Tibial nerve (tissue), 4 donors: ENCODE measurements around the gene GNAI3. TPM values are rescaled to one million over a fixed set of nuclear protein-coding genes. Genes with fewer than 3 reads are reported as not detected.

Experiments used
- DNase-seq, 2 donors: peaks; one replicate each; pipeline ENCODE4 v3.0.0-alpha.2; 2019; ENCODE audit warnings: low spot score in 2 of 2
- H3K27ac ChIP-seq, 4 donors: fragments of 200-600 bp; sonication (generic) in 3 of 4; one replicate each; pipeline ENCODE4 v1.5.1; 2017 to 2019; ENCODE audit warnings: mild to moderate bottlenecking in 1 of 4
- H3K27me3 ChIP-seq, 2 donors: fragments of 200-600 bp; sonication (generic) in 1 of 2; one replicate each; pipeline versions ENCODE4 v1.5.1 to v1.6.0; 2017 to 2019
- H3K36me3 ChIP-seq, 3 donors: fragments of 200-600 bp; sonication (generic); one replicate each; pipeline ENCODE4 v1.5.1; 2018 to 2019
- H3K4me1 ChIP-seq, 4 donors: fragments of 200-600 bp; sonication (generic) in 3 of 4; one replicate each; pipeline ENCODE4 v1.5.1; 2017 to 2019
- H3K4me3 ChIP-seq, 4 donors: fragments of 200-600 bp; sonication (generic) in 3 of 4; one replicate each; pipeline ENCODE4 v1.5.1; 2017 to 2019; ENCODE audit warnings: mild to moderate bottlenecking in 1 of 4, moderate library complexity in 1 of 4
- H3K9me3 ChIP-seq, 4 donors: fragments of 200-600 bp; sonication (generic) in 3 of 4; one replicate each; pipeline ENCODE4 v1.5.1; 2017 to 2019
- EP300 ChIP-seq, 2 donors: sonication (generic); formaldehyde crosslinking; IDR thresholded peaks; one replicate each; pipeline ENCODE4 v1.6.1; 2017; ENCODE audit warnings: antibody characterized with exemption in 2 of 2, mild to moderate bottlenecking in 1 of 2
- POLR2A ChIP-seq, 2 donors: fragments of 450-650 bp; IDR thresholded peaks; one replicate each; pipeline ENCODE4 v1.6.1; 2017; ENCODE audit warnings: antibody characterized with exemption in 2 of 2, mild to moderate bottlenecking in 2 of 2, moderate library complexity in 2 of 2
- WGBS, 2 donors: methylation state at CpG; one replicate each; pipeline ENCODE4 v1.1.5; 2018; 5-methylcytosine and 5-hydroxymethylcytosine counted together
- total RNA-seq, 4 donors: library from RNA; depleted of rRNA; stranded (reverse); fragments of >200 nt; gene quantifications; one replicate each; pipeline ENCODE4 v1.1.0, GENCODE V29; 2016
- TF ChIP-seq, protein P1 (sequence below), 5 experiments: fragments of 200-600 bp in 3 of 5; fragments of 450-650 bp in 2 of 5; sonication (generic) in 3 of 5; IDR thresholded peaks; one replicate each; pipeline ENCODE4 v1.5.1; 2016 to 2019; ENCODE audit warnings: antibody characterized with exemption in 5 of 5, mild to moderate bottlenecking in 3 of 5, moderate library complexity in 2 of 5

GNAI3 gene
- total RNA-seq, 4 donors from 2014 or later, result 4.0 to 6.3 (median 5.1) TPM

DNA sequence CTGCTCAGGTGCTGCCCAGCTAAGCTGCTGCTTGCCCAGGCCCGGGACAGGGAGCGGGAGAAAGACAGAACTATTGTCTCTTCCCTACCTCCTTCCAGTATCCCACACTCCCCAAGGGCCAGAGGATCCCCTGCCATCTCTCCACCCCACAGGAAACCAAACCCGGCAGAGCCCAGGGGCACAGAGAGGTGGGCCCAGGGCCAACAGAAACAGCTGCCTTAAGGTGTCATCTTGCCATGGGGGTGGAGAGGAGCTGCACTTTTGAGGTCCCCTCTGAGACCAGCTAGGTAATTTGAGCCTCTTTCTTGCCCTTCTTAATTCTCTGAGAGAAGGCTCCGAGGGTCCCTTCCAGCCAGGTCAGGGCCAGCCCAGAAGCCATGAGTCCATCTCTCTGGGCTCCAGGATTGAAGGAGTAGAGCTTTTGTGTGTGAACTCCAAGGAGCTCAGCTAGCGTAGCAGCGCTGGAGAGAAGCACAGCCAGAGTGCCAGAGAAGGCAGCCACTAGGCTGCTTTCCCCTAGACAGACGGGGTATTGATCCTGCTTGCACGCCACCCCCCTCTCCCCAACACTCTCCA is 18.4 kb upstream of the GNAI3 start:
- DNase-seq, result no peak
- H3K27me3 ChIP-seq, result no peaks in the 10 kb centered on the region
- WGBS, 2 donors, result 30 to 41% methylated on average over 5 to 8 of the region's 8 CpGs
- H3K27ac ChIP-seq, result no peak overlapping the region
- H3K9me3 ChIP-seq, result no peaks in the 10 kb centered on the region
- H3K4me3 ChIP-seq, result no peak overlapping the region
- H3K36me3 ChIP-seq, result no peaks in the 10 kb centered on the region
- TF ChIP-seq EP300 (IDR thresholded peaks at IDR 0.05) (no peak), POLR2A (IDR thresholded peaks at IDR 0.05) (no peak)
- TF ChIP-seq, protein P1, sequence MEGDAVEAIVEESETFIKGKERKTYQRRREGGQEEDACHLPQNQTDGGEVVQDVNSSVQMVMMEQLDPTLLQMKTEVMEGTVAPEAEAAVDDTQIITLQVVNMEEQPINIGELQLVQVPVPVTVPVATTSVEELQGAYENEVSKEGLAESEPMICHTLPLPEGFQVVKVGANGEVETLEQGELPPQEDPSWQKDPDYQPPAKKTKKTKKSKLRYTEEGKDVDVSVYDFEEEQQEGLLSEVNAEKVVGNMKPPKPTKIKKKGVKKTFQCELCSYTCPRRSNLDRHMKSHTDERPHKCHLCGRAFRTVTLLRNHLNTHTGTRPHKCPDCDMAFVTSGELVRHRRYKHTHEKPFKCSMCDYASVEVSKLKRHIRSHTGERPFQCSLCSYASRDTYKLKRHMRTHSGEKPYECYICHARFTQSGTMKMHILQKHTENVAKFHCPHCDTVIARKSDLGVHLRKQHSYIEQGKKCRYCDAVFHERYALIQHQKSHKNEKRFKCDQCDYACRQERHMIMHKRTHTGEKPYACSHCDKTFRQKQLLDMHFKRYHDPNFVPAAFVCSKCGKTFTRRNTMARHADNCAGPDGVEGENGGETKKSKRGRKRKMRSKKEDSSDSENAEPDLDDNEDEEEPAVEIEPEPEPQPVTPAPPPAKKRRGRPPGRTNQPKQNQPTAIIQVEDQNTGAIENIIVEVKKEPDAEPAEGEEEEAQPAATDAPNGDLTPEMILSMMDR (IDR thresholded peaks at IDR 0.05), result no peak
- H3K4me1 ChIP-seq, result peaks cover 0 to 42% (median 12%) of the 10 kb centered on the region in 4 donors

DNA sequence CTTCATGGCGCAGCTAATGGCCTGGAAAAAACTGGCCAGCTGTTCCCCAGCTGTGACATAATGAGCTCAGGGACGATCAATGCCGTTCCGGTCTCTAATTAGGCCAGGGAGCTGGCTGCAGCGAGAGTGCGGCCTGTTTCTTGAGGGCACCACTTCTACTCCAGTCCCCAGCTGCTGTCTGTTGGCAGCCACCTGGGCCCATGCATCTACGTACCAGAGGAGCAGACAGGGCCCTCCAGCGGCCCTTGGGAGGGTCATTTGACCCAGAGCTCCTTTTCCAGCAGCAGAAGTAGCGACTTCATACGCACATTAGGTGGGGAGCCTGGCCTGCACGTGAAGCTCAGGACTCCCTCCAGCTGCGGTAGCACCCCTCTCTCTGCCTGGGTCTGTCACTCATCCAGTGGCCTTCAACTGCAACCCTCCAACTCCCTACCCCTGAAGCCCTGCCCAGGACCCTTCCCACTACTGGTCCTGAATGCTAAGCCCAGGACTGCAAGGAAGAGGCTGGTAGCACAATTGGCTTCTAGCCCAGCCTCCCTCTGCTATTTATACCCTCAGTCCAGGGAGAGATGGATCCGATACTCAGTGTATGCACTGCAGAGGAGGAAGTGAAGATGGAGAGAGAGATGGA is 17.8 kb upstream of the GNAI3 start:
- Histone ChIP-seq H3K27me3 (no peaks in the 10 kb centered on the region), H3K36me3 (no peaks in the 10 kb centered on the region), H3K9me3 (no peaks in the 10 kb centered on the region), H3K4me3 (no peak overlapping the region), H3K27ac (no peak overlapping the region), H3K4me1 (peaks cover 0 to 42% (median 13%) of the 10 kb centered on the region in 4 donors)
- TF ChIP-seq EP300 (IDR thresholded peaks at IDR 0.05) (no peak), POLR2A (IDR thresholded peaks at IDR 0.05) (no peak)
- TF ChIP-seq, protein P1 (IDR thresholded peaks at IDR 0.05), result no peak
- no peak for DNase-seq
- 63 to 74% methylated on average over 9 to 13 of the region's 13 CpGs for WGBS, 2 donors

DNA sequence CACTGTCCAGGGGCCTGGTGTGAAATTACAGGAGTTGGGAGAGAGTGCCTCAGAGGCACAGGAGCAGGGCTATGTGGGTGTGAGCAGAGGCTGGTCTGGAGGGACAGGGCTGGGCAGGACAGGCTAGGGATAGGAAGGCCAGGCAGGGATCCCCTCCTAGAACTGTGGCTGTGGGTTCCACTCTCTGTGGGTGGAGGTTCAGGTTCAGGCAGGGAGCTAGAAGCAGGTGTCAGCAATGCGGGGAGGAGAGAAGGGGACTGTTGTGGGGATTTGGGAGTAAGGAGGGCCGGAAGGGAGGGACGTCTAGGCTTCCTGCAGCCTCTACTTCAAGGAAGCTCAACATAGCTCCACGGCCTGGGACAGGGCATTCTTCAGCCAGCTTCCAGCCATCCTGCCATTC is 17.0 kb upstream of the GNAI3 start:
- no peak for TF ChIP-seq EP300 (IDR thresholded peaks at IDR 0.05)
- TF ChIP-seq, protein P1 (IDR thresholded peaks at IDR 0.05), result no peak
- TF ChIP-seq POLR2A (IDR thresholded peaks at IDR 0.05), result no peak
- whole genome bisulfite sequencing, 2 donors, result 68 to 83% methylated on average over 4 of the region's 4 CpGs

DNA sequence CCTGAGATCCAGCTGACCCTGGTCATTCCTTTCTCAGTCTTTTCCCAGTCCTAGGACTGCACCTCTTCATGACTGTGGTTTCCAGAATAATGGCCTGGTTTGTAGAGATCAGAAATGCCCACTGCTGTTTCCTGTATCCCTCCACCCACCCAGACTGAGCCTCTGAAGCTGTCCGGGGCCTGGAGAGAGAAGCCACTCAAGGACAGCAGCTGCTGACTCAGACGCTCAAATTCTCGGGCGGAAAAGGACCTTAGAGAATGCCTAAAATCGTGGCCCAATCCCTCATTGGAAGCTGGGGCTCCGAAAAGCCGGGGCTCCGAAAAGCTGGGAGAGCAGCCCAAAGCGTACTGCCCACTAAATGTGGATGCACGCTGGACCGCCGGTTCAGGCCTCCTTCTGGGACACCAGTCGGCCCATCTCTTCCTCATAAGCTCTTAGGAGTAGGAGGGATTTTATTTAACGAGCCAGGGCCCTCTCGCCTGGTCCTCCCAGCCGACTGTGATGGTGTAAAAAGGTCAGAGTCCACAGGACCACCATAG is 16.5 kb upstream of the GNAI3 start:
- no peaks in the 10 kb centered on the region for H3K27me3 ChIP-seq
- peaks cover 0 to 50% (median 14%) of the 10 kb centered on the region in 4 donors for H3K4me1 ChIP-seq
- peak overlapping the region in 1 of 4 donors; percentile 15 for H3K4me3 ChIP-seq
- peak overlapping the region in 1 of 4 donors; percentile 43 for H3K27ac ChIP-seq
- DNase-seq, result no peak
- H3K9me3 ChIP-seq, result no peaks in the 10 kb centered on the region
- 39 to 52% methylated on average over 11 to 16 of the region's 16 CpGs for WGBS, 2 donors
- TF ChIP-seq, protein P1 (IDR thresholded peaks at IDR 0.05), result no peak
- TF ChIP-seq POLR2A (IDR thresholded peaks at IDR 0.05), result no peak
- no peak for TF ChIP-seq EP300 (IDR thresholded peaks at IDR 0.05)
- no peaks in the 10 kb centered on the region for H3K36me3 ChIP-seq

More for the DNA sequence above, 17.0 kb upstream of the GNAI3 start:
- H3K36me3 ChIP-seq, result no peaks in the 10 kb centered on the region
- H3K4me1 ChIP-seq, result peaks cover 0 to 49% (median 14%) of the 10 kb centered on the region in 4 donors
- H3K9me3 ChIP-seq, result no peaks in the 10 kb centered on the region
- peak overlapping the region in 1 of 4 donors; percentile 43 for H3K27ac ChIP-seq
- no peaks in the 10 kb centered on the region for H3K27me3 ChIP-seq
- DNase-seq, result no peak
- H3K4me3 ChIP-seq, result no peak overlapping the region
